Neural progenitor cell (in vitro differentiated cells): ENCODE results near the gene TEX19.

Source experiments
- CTCF ChIP-seq: fragments of 200-600 bp; sonication (generic); IDR thresholded peaks from 2 replicates; pipeline ENCODE4 v1.5.1; 2017; ENCODE audit warnings: antibody characterized with exemption, mild to moderate bottlenecking
- EZH2 ChIP-seq: fragments of 200-600 bp; sonication (generic); IDR thresholded peaks from 2 replicates; pipeline ENCODE4 v1.6.1; 2017; ENCODE audit warnings: antibody characterized with exemption, mild to moderate bottlenecking, moderate library complexity

- TF ChIP-seq EZH2 = no peak
- no peak for TF ChIP-seq CTCF
These were observed 19.1 kb downstream of the TEX19 start for GRCh38 chr17:82377924-82378740.
